ENCODE data around the gene SNAPC1.

- TF ChIP-seq FOXK2 (IDR thresholded peaks at IDR 0.05) (no peak), TBL1XR1 (IDR thresholded peaks at IDR 0.05; ENCODE audit: low read depth, low read length) (no peak), ZNF24 (IDR thresholded peaks at IDR 0.05) (no peak)
Observed at GRCh38 chr14:61780125-61780524, 17.9 kb downstream of the SNAPC1 start.

Measured in GM12878 (cell line).